ENCODE results near the gene VASH1. TPM values are rescaled to one million over a fixed set of nuclear protein-coding genes. Genes with fewer than 3 reads are reported as not detected.

The VASH1 gene
- total RNA-seq, 2 donors from 2014 or later, result 2.9 to 3.6 TPM

GRCh38 chr14:76777721-76778120, 16.5 kb downstream of the VASH1 start:
- Histone ChIP-seq H3K27me3 (no peaks in the 10 kb centered on the region), H3K9me3 (no peaks in the 10 kb centered on the region), H3K27ac (no peak overlapping the region), H3K36me3 (no peaks in the 10 kb centered on the region), H3K4me3 (no peak overlapping the region), H3K4me1 (no peaks in the 10 kb centered on the region), H3K9ac (ENCODE audit: low read depth in 2 of 2, low read length in 2 of 2) (no peak overlapping the region)
- intact Hi-C loops (cut with DNase I), result no loop called here
- DNase-seq, result no peak
- TF ChIP-seq CTCF (IDR thresholded peaks at IDR 0.05), result no peak

- H3K9ac ChIP-seq (ENCODE audit: low read depth in 2 of 2, low read length in 2 of 2), result no peak overlapping the region
- no peak overlapping the region for H3K27ac ChIP-seq
- intact Hi-C loops (cut with DNase I), result no loop called here
- no peaks in the 10 kb centered on the region for H3K9me3 ChIP-seq
- no peaks in the 10 kb centered on the region for H3K36me3 ChIP-seq
- no peaks in the 10 kb centered on the region for H3K4me1 ChIP-seq
- TF ChIP-seq CTCF (IDR thresholded peaks at IDR 0.05), result no peak
- H3K4me3 ChIP-seq, result no peak overlapping the region
- no peaks in the 10 kb centered on the region for H3K27me3 ChIP-seq
- no peak for DNase-seq
Observed at GRCh38 chr14:76778546-76779215, 17.4 kb downstream of the VASH1 start.

GRCh38 chr14:76779221-76780057, 18.2 kb downstream of the VASH1 start:
- H3K4me1 ChIP-seq, result no peaks in the 10 kb centered on the region
- H3K9ac ChIP-seq (ENCODE audit: low read depth in 2 of 2, low read length in 2 of 2), result no peak overlapping the region
- H3K9me3 ChIP-seq, result no peaks in the 10 kb centered on the region
- no peaks in the 10 kb centered on the region for H3K27me3 ChIP-seq
- H3K27ac ChIP-seq, result no peak overlapping the region
- DNase-seq, result no peak
- H3K36me3 ChIP-seq, result no peaks in the 10 kb centered on the region
- H3K4me3 ChIP-seq, result no peak overlapping the region
- intact Hi-C loops (cut with DNase I), result loop anchor here (10.0 kb wide), 1 partner anchor 65 kb away; no protein-coding TSS in a partner anchor
- no peak for TF ChIP-seq CTCF (IDR thresholded peaks at IDR 0.05)

GRCh38 chr14:76780058-76780345, 18.7 kb downstream of the VASH1 start:
- H3K4me3 ChIP-seq, result no peak overlapping the region
- H3K27ac ChIP-seq, result no peak overlapping the region
- H3K4me1 ChIP-seq, result no peaks in the 10 kb centered on the region
- H3K27me3 ChIP-seq, result no peaks in the 10 kb centered on the region
- intact Hi-C loops (cut with DNase I), result loop anchor here (10.0 kb wide), 1 partner anchor 65 kb away; no protein-coding TSS in a partner anchor
- H3K9me3 ChIP-seq, result no peaks in the 10 kb centered on the region
- no peak for DNase-seq
- no peaks in the 10 kb centered on the region for H3K36me3 ChIP-seq
- no peak for TF ChIP-seq CTCF (IDR thresholded peaks at IDR 0.05)
- H3K9ac ChIP-seq (ENCODE audit: low read depth in 2 of 2, low read length in 2 of 2), result no peak overlapping the region

- no peak for TF ChIP-seq CTCF (IDR thresholded peaks at IDR 0.05)
- Histone ChIP-seq H3K27ac (no peak overlapping the region), H3K4me1 (no peaks in the 10 kb centered on the region), H3K27me3 (no peaks in the 10 kb centered on the region), H3K4me3 (no peak overlapping the region), H3K36me3 (no peaks in the 10 kb centered on the region), H3K9me3 (no peaks in the 10 kb centered on the region), H3K9ac (ENCODE audit: low read depth in 2 of 2, low read length in 2 of 2) (no peak overlapping the region)
- DNase-seq, result no peak
- intact Hi-C loops (cut with DNase I), result loop anchor here (10.0 kb wide), 1 partner anchor 66 kb away; no protein-coding TSS in a partner anchor
Observed at GRCh38 chr14:76780360-76780759, 19.1 kb downstream of the VASH1 start.
